Keratinocyte (primary cell): ENCODE data around the gene CLDN22. TPM values are rescaled to one million over a fixed set of nuclear protein-coding genes. Genes with fewer than 3 reads are reported as not detected.

Source experiments
- DNase-seq: peaks from one replicate; pipeline ENCODE4 v3.0.0-alpha.2; 2011; ENCODE audit warnings: low read depth, missing footprints, low spot score
- FAIRE-seq: peaks from 2 replicates; lab custom pipeline; 2011; peaks lifted over from hg19 to GRCh38; lab: Jason Lieb, UNC
- H2AFZ ChIP-seq: 2 replicates; pipeline ENCODE4 v1.6.0; 2012; ENCODE audit warnings: low read length, control low read depth, inconsistent platforms; ENCODE audit not compliant: control insufficient read depth
- H3K27ac ChIP-seq: 2 replicates; pipeline ENCODE4 v1.5.1; 2011; ENCODE audit warnings: low read length; ENCODE audit not compliant: control insufficient read depth, insufficient read depth
- H3K27me3 ChIP-seq: 3 replicates; pipeline ENCODE4 v1.6.0; 2011; ENCODE audit warnings: low read length; ENCODE audit not compliant: control insufficient read depth, insufficient read depth; ENCODE audit errors: extremely low read depth
- H3K36me3 ChIP-seq, 2 experiments: 2 replicates in 1 of 2; 3 replicates in 1 of 2; pipeline ENCODE4 v1.5.1; 2011; ENCODE audit warnings: low read length in 2 of 2, mild to moderate bottlenecking in 1 of 2; ENCODE audit not compliant: control insufficient read depth in 2 of 2, insufficient read depth in 2 of 2; ENCODE audit errors: extremely low read depth in 1 of 2
- H3K4me1 ChIP-seq: 3 replicates; pipeline ENCODE4 v1.5.1; 2011; ENCODE audit warnings: low read length; ENCODE audit not compliant: control insufficient read depth, insufficient read depth; ENCODE audit errors: extremely low read depth
- H3K4me2 ChIP-seq: 3 replicates; pipeline ENCODE4 v1.6.0; 2011; ENCODE audit warnings: low read depth, low read length; ENCODE audit not compliant: control insufficient read depth, insufficient read depth; ENCODE audit errors: extremely low read depth
- H3K4me3 ChIP-seq, 3 experiments: fragments of 200-600 bp in 1 of 3; sonication (generic) in 1 of 3; 2 replicates in 2 of 3; 3 replicates in 1 of 3; pipeline ENCODE4 v1.5.1; 2011 to 2016; ENCODE audit warnings: low read length in 3 of 3, mild to moderate bottlenecking in 3 of 3, control low read depth in 2 of 3, inconsistent platforms in 1 of 3, low read depth in 1 of 3, mixed read lengths in 1 of 3, mixed run types in 1 of 3, moderate library complexity in 1 of 3; ENCODE audit not compliant: control insufficient read depth in 2 of 3, insufficient read depth in 2 of 3; ENCODE audit errors: extremely low read depth in 1 of 3
- H3K79me2 ChIP-seq: 2 replicates; pipeline ENCODE4 v1.6.0; 2012; ENCODE audit warnings: low read length; ENCODE audit not compliant: control insufficient read depth, insufficient read depth
- H3K9ac ChIP-seq: 3 replicates; pipeline ENCODE4 v1.6.0; 2011; ENCODE audit warnings: low read length; ENCODE audit not compliant: control insufficient read depth, insufficient read depth; ENCODE audit errors: extremely low read depth
- H3K9me1 ChIP-seq: 3 replicates; pipeline ENCODE4 v1.6.0; 2011; ENCODE audit warnings: low read length; ENCODE audit not compliant: control insufficient read depth, insufficient read depth; ENCODE audit errors: extremely low read depth
- H3K9me3 ChIP-seq: 2 replicates; pipeline ENCODE4 v1.5.1; 2012; ENCODE audit warnings: low read depth, low read length; ENCODE audit not compliant: control insufficient read depth
- H4K20me1 ChIP-seq: 3 replicates; pipeline ENCODE4 v1.6.0; 2011; ENCODE audit warnings: low read length; ENCODE audit not compliant: control insufficient read depth, insufficient read depth; ENCODE audit errors: extremely low read depth
- CTCF ChIP-seq, 3 experiments: IDR thresholded peaks in 1 of 3; conservative IDR thresholded peaks in 1 of 3; optimal IDR thresholded peaks in 1 of 3; 2 replicates in 2 of 3; 3 replicates in 1 of 3; pipeline versions ENCODE3 to v1.5.1; 2011; ENCODE audit warnings: low read length in 3 of 3, mild to moderate bottlenecking in 3 of 3, moderate library complexity in 2 of 3, control low read depth in 1 of 3, inconsistent platforms in 1 of 3; ENCODE audit not compliant: insufficient read depth in 2 of 3; ENCODE audit errors: extremely low read depth in 1 of 3
- EZH2 ChIP-seq: IDR thresholded peaks from one replicate; pipeline ENCODE4 v1.6.1; 2012; ENCODE audit warnings: inconsistent platforms, mild to moderate bottlenecking, low read length, moderate library complexity
- dilution Hi-C: fragments of 300-500 bp; cut with MboI; formaldehyde crosslinking; loops from one replicate; pipeline ENCODE4 v1.7.0; 2020; ENCODE audit warnings: low sequenced_read_pairs; ENCODE audit not compliant: extremely low pct_ligation_motif_present
- polyA plus RNA-seq, 5 experiments: library from polyadenylated mRNA; depleted of rRNA in 3 of 5; stranded (reverse) in 3 of 5; stranded (forward) in 1 of 5; unstranded in 1 of 5; fragments of >200 nt; gene quantifications; 1 replicate in 1 of 5; 2 replicates in 3 of 5; 3 replicates in 1 of 5; pipeline versions ENCODE4 v1.2.1 to v1.2.3, GENCODE V29; 2011 to 2012; ENCODE audit warnings: missing spikeins in 2 of 5, low read depth in 1 of 5, low replicate concordance in 1 of 5

CLDN22 gene
- polyA plus RNA-seq, 1 donor (not counting 4 experiments of a cell fraction or from before 2014, with no cell fraction given), result 0.03 TPM

GRCh38 chr4:183287677-183288076, 32.4 kb downstream of the CLDN22 start:
- peaks cover 23 to 29% of the 10 kb centered on the region in 2 experiments for H3K36me3 ChIP-seq
- H3K27me3 ChIP-seq, result no peaks in the 10 kb centered on the region
- no peak for DNase-seq
- TF ChIP-seq EZH2 (no peak), CTCF (optimal IDR thresholded peaks at IDR 0.05 in 1 of 3, IDR thresholded peaks at IDR 0.05 in 1 of 3, conservative IDR thresholded peaks at IDR 0.05 in 1 of 3; ENCODE audit: extremely low read depth in 1 of 3, insufficient read depth in 2 of 3, low read length in 3 of 3) (no peak)
- H3K9me1 ChIP-seq, result no peaks in the 10 kb centered on the region
- no peaks in the 10 kb centered on the region for H3K9me3 ChIP-seq
- no peak overlapping the region for H2AFZ ChIP-seq
- H3K9ac ChIP-seq, result no peak overlapping the region
- no peak overlapping the region for H3K4me2 ChIP-seq
- no peak for FAIRE-seq
- H3K27ac ChIP-seq, result no peak overlapping the region
- no peaks in the 10 kb centered on the region for H3K79me2 ChIP-seq
- H3K4me1 ChIP-seq, result no peaks in the 10 kb centered on the region
- no peak overlapping the region for H3K4me3 ChIP-seq
- dilution Hi-C loops, result no loop called here
- H4K20me1 ChIP-seq, result no peaks in the 10 kb centered on the region

- Histone ChIP-seq H3K4me2 (no peak overlapping the region), H3K9me3 (no peaks in the 10 kb centered on the region), H3K9me1 (no peaks in the 10 kb centered on the region), H3K79me2 (no peaks in the 10 kb centered on the region), H2AFZ (no peak overlapping the region), H3K9ac (no peak overlapping the region), H4K20me1 (no peaks in the 10 kb centered on the region), H3K4me1 (no peaks in the 10 kb centered on the region), H3K4me3 (no peak overlapping the region), H3K27ac (no peak overlapping the region), H3K36me3 (peaks cover 23 to 30% of the 10 kb centered on the region in 2 experiments), H3K27me3 (no peaks in the 10 kb centered on the region)
- FAIRE-seq (no peak), DNase-seq (no peak)
- no peak for TF ChIP-seq EZH2
- TF ChIP-seq CTCF (optimal IDR thresholded peaks at IDR 0.05 in 1 of 3, IDR thresholded peaks at IDR 0.05 in 1 of 3, conservative IDR thresholded peaks at IDR 0.05 in 1 of 3; ENCODE audit: extremely low read depth in 1 of 3, insufficient read depth in 2 of 3, low read length in 3 of 3), result no peak
- dilution Hi-C loops, result no loop called here
Observed at GRCh38 chr4:183287309-183287659, 32.8 kb downstream of the CLDN22 start.
